M059J (cell line): ENCODE measurements around the gene MLPH. TPM values are rescaled to one million over a fixed set of nuclear protein-coding genes. Genes with fewer than 3 reads are reported as not detected.

Experiments used
- DNase-seq: peaks from one replicate; pipeline ENCODE4 v3.0.0-alpha.2; 2012; ENCODE audit warnings: low read depth
- total RNA-seq: library from RNA; depleted of rRNA; stranded (reverse); fragments of >200 nt; shearing (Covaris generic); gene quantifications from 2 replicates; pipeline ENCODE4 v1.2.3, GENCODE V29; 2014

Gene MLPH
- total RNA-seq, 1 experiment from 2014 or later, result 68.8 TPM

GRCh38 chr2:237517990-237518389 is 30.9 kb downstream of the MLPH start:
- no peak for DNase-seq

DNA sequence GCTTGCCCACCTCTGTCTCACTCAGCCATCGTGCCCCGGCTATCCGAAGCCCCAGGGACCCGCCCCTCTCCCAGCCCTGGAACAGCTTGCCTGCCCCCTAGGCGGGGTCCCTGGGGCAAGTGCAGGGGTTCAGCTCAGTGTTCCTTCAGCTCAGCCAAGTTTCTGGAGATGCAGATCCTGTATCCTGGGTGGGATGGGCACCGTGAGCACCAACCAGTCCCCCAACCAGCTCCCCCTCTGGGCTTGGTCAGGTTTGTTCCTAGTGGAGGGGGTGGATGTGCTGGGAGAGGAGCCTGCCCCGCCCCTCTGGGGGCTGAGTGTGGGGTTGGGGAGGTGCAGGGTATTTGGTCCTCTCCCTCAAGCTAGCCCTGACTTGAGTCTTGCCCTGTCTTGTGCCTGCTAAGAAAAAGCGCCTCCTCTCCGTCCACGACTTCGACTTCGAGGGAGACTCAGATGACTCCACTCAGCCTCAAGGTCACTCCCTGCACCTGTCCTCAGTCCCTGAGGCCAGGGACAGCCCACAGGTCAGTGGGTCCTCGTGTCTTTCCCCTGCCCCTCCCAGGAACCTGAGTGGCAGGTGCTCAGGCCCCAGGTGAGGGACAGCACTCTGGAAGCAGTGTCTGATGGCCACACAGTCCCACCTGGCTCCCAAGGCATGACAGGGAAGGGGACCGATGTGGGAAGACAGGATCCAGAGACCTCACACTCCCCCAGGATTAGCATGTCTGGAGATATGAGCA is 32.6 kb downstream of the MLPH start:
- DNase-seq, result no peak

GRCh38 chr2:237520290-237520689 is 33.2 kb downstream of the MLPH start:
- no peak for DNase-seq

GRCh38 chr2:237524631-237525030 is 37.6 kb downstream of the MLPH start:
- DNase-seq, result no peak

GRCh38 chr2:237525559-237526157 is 38.6 kb downstream of the MLPH start:
- DNase-seq, result no peak

GRCh38 chr2:237527233-237527632 is 40.2 kb downstream of the MLPH start:
- no peak for DNase-seq

- DNase-seq, result no peak
Observed at GRCh38 chr2:237527766-237528165, 40.7 kb downstream of the MLPH start.

DNA sequence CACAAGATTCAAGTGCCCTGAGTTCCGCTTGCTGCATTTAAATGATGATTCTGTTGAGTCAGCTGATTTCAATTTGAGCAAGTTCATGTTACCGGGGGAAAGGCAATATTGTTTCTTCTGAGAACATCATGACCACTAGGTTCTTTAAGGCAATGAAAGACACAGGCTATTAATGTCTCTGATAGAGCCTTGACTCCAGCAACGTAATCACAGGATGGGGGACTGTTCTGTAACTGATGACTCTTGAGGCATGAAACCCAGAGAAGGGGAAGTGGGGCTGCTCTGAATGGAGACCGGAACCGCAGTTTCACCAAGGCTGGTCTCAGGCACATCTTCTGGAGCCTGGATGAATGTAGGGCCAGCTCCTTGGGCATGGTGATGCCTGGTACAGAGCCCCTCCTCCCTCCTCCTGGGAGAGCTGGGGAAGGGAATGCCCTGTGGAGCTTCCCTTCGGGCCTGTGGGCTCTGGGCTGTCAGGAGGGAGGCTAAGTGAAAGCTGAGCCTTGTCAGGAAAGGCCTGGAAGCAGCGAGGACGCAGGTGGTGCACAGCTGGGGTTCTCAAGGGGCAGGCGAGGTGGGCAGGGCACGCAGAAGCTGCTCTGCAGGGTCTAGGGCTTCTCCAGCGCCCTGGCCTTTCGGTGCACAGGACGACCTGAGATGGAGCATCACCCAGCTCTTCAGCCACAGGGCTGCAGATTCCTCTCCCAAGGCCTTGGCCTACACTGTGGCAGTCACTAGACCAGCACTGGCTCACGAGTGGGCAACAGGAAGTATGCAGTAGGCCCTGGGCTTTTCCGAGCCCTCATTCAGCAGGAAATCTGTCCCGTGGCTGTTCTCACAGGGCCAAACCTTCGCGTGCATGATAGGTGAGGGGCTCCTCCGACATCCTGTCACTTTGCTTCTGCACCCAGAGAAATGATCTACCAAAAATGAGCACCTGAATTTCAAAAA is 42.7 kb downstream of the MLPH start:
- DNase-seq, result no peak

- DNase-seq, result no peak
Observed at GRCh38 chr2:237530472-237531433, 43.7 kb downstream of the MLPH start.

DNA sequence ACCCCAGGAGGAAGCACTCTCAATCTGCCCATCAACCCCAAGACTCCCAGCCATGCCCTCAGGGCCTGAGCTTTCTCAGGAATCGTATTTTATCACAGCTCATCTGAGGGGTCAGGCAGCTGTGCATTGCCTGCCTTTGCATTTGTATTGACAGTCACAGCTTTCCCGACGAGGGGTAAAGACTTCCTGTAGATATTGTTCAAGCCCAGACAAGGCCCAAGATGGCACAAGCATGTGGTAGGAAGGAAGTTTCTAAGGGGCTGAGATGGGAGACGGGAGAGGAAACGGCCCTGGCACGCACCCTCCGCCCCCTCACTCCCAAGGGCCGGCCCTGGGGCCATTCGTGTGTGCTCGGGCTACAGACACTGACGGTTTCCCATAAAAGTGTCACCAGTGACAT is 45.1 kb downstream of the MLPH start:
- DNase-seq, result no peak

- peak; percentile 6 for DNase-seq
Observed at GRCh38 chr2:237533668-237534161, 46.7 kb downstream of the MLPH start.

GRCh38 chr2:237534380-237534779 is 47.3 kb downstream of the MLPH start:
- no peak for DNase-seq

GRCh38 chr2:237535385-237536082 is 48.5 kb downstream of the MLPH start:
- no peak for DNase-seq

GRCh38 chr2:237536083-237536415 is 49.0 kb downstream of the MLPH start:
- DNase-seq, result no peak

DNA sequence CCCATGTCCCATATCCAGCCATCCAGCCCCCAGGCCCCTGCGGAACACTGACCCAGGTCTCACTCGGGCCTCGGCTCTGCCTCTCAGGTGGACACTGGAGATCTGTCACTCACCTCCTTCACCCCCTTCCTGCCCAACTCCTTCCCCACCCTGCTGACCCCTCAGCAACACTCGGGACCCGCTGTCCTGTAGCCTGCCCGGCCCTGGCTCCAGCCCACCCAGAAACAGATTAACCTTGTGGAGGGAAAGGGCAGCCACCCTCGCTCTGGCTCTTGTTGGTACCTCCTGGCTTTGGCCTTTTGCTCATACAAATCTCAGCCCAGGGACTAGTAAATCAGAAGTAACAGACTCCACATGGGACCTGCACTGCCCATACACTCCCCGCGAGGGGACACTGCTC is 49.6 kb downstream of the MLPH start:
- no peak for DNase-seq

GRCh38 chr2:237538001-237538720 is 51.1 kb downstream of the MLPH start:
- DNase-seq, result no peak

DNA sequence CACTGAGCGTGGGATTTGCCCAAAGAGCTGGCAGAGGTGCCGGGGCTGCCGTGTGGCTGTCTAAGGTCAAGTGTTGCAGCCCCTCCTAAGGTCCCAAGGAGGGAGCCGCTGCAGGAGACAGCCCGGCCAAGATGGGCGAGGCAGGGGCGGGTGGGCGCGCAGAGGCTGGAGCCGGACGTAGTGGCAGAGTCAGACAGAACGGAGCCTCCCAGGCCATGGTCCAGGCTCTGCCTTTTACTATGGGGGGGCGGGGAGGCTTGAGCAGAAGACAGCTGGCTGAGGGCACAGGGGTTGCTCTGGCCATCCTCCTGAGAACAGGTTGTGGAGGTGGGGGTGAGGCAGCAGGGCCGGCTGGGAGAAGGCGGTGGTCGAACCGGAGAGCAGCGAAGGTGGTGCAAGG is 51.9 kb downstream of the MLPH start:
- no peak for DNase-seq

GRCh38 chr2:237539681-237540080 is 52.6 kb downstream of the MLPH start:
- no peak for DNase-seq

GRCh38 chr2:237540223-237540775 is 53.2 kb downstream of the MLPH start:
- no peak for DNase-seq

GRCh38 chr2:237540823-237541222 is 53.8 kb downstream of the MLPH start:
- DNase-seq, result peak; percentile 9
